ENCODE results near the gene TGFBR2.

Gene TGFBR2

DNA sequence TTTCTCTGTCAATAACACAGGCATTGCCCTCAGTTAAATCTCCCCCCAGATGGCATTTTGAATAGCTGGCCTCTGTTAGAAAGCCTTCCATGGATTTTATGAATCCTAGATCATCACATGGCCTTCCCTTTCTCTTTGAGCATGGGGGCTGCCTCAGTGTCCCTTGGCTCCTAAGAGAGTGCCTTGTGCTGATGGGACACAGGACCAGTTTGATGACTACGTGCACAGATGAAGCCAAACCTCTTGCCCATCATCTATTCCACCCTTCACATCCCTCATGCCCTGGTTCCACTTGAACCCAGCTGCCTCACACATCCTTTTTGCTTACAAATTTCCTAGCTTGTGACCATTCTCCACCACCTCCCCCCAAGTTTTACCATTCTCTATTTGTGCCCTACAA is 12.9 kb downstream of the TGFBR2 start:
- TF ChIP-seq ZBTB7A (IDR thresholded peaks at IDR 0.05; ENCODE audit: low read depth), result no peak
- TF ChIP-seq MAX (IDR thresholded peaks at IDR 0.05), result no peak
- TF ChIP-seq REST (IDR thresholded peaks at IDR 0.05; ENCODE audit: low read depth), result no peak
- TF ChIP-seq, protein P1, sequence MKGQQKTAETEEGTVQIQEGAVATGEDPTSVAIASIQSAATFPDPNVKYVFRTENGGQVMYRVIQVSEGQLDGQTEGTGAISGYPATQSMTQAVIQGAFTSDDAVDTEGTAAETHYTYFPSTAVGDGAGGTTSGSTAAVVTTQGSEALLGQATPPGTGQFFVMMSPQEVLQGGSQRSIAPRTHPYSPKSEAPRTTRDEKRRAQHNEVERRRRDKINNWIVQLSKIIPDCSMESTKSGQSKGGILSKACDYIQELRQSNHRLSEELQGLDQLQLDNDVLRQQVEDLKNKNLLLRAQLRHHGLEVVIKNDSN (IDR thresholded peaks at IDR 0.05), result no peak
- no peak for TF ChIP-seq CREB1 (IDR thresholded peaks at IDR 0.05; ENCODE audit: low read depth)
- no peak for TF ChIP-seq NFIC (IDR thresholded peaks at IDR 0.05)
- no peak for TF ChIP-seq YY1 (IDR thresholded peaks at IDR 0.05; ENCODE audit: low read depth)
- TF ChIP-seq CEBPB (IDR thresholded peaks at IDR 0.05), result no peak
- TF ChIP-seq TEAD4 (IDR thresholded peaks at IDR 0.05), result no peak
- TF ChIP-seq EGR1 (IDR thresholded peaks at IDR 0.05), result no peak
- TF ChIP-seq FOXM1 (IDR thresholded peaks at IDR 0.05; ENCODE audit: borderline replicate concordance, low read depth), result no peak
- no peak for TF ChIP-seq TCF12 (IDR thresholded peaks at IDR 0.05; ENCODE audit: low read depth)

GRCh38 chr3:30620402-30621360 is 14.3 kb downstream of the TGFBR2 start:
- TF ChIP-seq ZBTB7A (IDR thresholded peaks at IDR 0.05; ENCODE audit: low read depth), result no peak
- no peak for TF ChIP-seq EGR1 (IDR thresholded peaks at IDR 0.05)

GRCh38 chr3:30621576-30621975 is 15.2 kb downstream of the TGFBR2 start:
- no peak for TF ChIP-seq YY1 (IDR thresholded peaks at IDR 0.05; ENCODE audit: low read depth)
- TF ChIP-seq ZBTB7A (IDR thresholded peaks at IDR 0.05; ENCODE audit: low read depth), result no peak
- no peak for TF ChIP-seq TAF1 (IDR thresholded peaks at IDR 0.05; ENCODE audit: low read depth)
- TF ChIP-seq FOXM1 (IDR thresholded peaks at IDR 0.05; ENCODE audit: borderline replicate concordance, low read depth), result no peak
- no peak for TF ChIP-seq CEBPB (IDR thresholded peaks at IDR 0.05)
- no peak for TF ChIP-seq EP300 (IDR thresholded peaks at IDR 0.05; ENCODE audit: borderline replicate concordance)
- TF ChIP-seq TCF12 (IDR thresholded peaks at IDR 0.05; ENCODE audit: low read depth), result no peak

DNA sequence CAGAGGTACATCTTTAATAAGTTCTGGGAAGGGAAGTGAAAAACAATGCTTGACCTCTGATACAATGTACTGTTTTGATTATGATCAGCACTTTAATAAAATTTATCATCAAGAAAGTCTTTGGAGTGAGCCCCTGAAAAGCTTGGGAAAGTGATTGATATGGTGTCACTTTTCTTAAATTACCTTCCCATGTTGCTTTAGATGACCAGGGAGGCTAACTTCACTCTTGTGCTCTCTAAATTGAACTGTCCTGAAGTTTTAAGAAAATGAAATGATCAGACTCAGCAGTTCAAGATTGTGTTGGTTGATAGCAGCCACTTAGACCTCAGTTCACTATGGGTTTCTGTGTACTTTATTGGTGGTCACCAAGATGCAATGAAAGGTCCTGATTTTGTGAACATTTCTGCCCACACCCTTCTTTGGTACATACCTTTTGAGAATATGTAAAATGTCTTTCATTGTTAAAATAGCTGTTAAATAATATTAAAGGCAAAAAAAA is 15.7 kb downstream of the TGFBR2 start:
- no peak for TF ChIP-seq MAX (IDR thresholded peaks at IDR 0.05)
- TF ChIP-seq CEBPB (IDR thresholded peaks at IDR 0.05), result no peak
- no peak for TF ChIP-seq REST (IDR thresholded peaks at IDR 0.05; ENCODE audit: low read depth)

- TF ChIP-seq YY1 (IDR thresholded peaks at IDR 0.05; ENCODE audit: low read depth) (no peak), FOXM1 (IDR thresholded peaks at IDR 0.05; ENCODE audit: borderline replicate concordance, low read depth) (no peak)
Measured at GRCh38 chr3:30622790-30623189, 16.4 kb downstream of the TGFBR2 start.

DNA sequence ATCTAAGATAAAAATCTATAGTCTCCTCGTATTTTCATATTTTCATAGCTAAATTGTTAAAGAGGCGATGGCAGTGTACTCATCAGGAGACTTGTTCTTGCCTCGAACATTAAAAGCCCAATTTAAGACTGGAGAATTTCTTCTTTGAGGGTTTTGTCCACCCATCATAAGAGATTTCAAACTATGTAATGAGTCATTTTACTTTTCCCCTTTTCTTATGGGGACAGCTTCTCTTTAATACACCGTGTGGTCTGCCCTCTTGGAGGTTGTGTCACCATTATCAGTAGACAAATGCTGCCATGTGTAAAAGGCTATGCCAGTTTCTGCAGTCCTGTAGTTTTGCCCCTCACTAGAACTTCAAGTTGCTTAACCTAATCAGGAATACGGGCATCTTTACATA is 16.9 kb downstream of the TGFBR2 start:
- TF ChIP-seq MAX (IDR thresholded peaks at IDR 0.05) (no peak), TCF12 (IDR thresholded peaks at IDR 0.05; ENCODE audit: low read depth) (no peak), YY1 (IDR thresholded peaks at IDR 0.05; ENCODE audit: low read depth) (no peak), NFIC (IDR thresholded peaks at IDR 0.05) (no peak), ZBTB7A (IDR thresholded peaks at IDR 0.05; ENCODE audit: low read depth) (no peak), TEAD4 (IDR thresholded peaks at IDR 0.05) (no peak), TAF1 (IDR thresholded peaks at IDR 0.05; ENCODE audit: low read depth) (no peak), EGR1 (IDR thresholded peaks at IDR 0.05) (no peak), EP300 (IDR thresholded peaks at IDR 0.05; ENCODE audit: borderline replicate concordance) (no peak), FOXM1 (IDR thresholded peaks at IDR 0.05; ENCODE audit: borderline replicate concordance, low read depth) (no peak), REST (IDR thresholded peaks at IDR 0.05; ENCODE audit: low read depth) (no peak), CREB1 (IDR thresholded peaks at IDR 0.05; ENCODE audit: low read depth) (no peak), RAD21 (IDR thresholded peaks at IDR 0.05; ENCODE audit: low read depth) (no peak), CEBPB (IDR thresholded peaks at IDR 0.05) (no peak)
- TF ChIP-seq, protein P1 (IDR thresholded peaks at IDR 0.05), result no peak
